K562 (cell line): ENCODE results near the gene NUDT21. TPM values are rescaled to one million over a fixed set of nuclear protein-coding genes. Genes with fewer than 3 reads are reported as not detected.

Experiments
- CCNT2 ChIP-seq: IDR thresholded peaks from 2 replicates; pipeline ENCODE4 v1.6.1; 2011; ENCODE audit warnings: borderline replicate concordance, low read depth, mild to moderate bottlenecking, moderate library complexity, mixed read lengths, low read length; ENCODE audit not compliant: insufficient read length; ENCODE audit errors: extremely low read depth
- CEBPZ ChIP-seq: fragments of 150-350 bp; IDR thresholded peaks from 2 replicates; pipeline ENCODE4 v1.6.1; 2014; ENCODE audit warnings: low read depth, mild to moderate bottlenecking, low read length, borderline replicate concordance
- FOXP4 ChIP-seq: sonication (generic); formaldehyde crosslinking; IDR thresholded peaks from 2 replicates; pipeline ENCODE4 v1.8.0; 2022; ENCODE audit warnings: mild to moderate bottlenecking, missing genetic modification reagents, borderline replicate concordance
- MBD2 ChIP-seq: sonication (generic); IDR thresholded peaks from 2 replicates; pipeline ENCODE4 v1.6.1; 2016; ENCODE audit warnings: low read depth, borderline replicate concordance
- MCM2 ChIP-seq: fragments of 450-650 bp; IDR thresholded peaks from 2 replicates; pipeline ENCODE4 v1.6.1; 2017; ENCODE audit warnings: low read depth, mild to moderate bottlenecking
- NFE2 ChIP-seq: IDR thresholded peaks from 2 replicates; pipeline ENCODE4 v1.6.1; 2014; ENCODE audit warnings: antibody characterized with exemption, low read depth
- RERE ChIP-seq: sonication (generic); formaldehyde crosslinking; IDR thresholded peaks from 2 replicates; pipeline ENCODE4 v1.8.0; 2023; ENCODE audit warnings: missing genetic modification reagents, mild to moderate bottlenecking, borderline replicate concordance
- SUPT5H ChIP-seq: fragments of 450-650 bp; IDR thresholded peaks from 2 replicates; pipeline ENCODE4 v1.6.1; 2016
- ZNF175 ChIP-seq: fragments of 200-800 bp; sonication (Bioruptor generic); IDR thresholded peaks from 2 replicates; pipeline ENCODE4 v1.6.1; 2016; ENCODE audit warnings: low read depth, mild to moderate bottlenecking, missing genetic modification characterization, missing compliant biosample characterization
- ZNF644 ChIP-seq: fragments of 200-800 bp; sonication (Bioruptor generic); IDR thresholded peaks from 2 replicates; pipeline ENCODE4 v1.6.1; 2016; ENCODE audit warnings: low read depth, missing genetic modification characterization, missing compliant biosample characterization
- ZNF778 ChIP-seq: fragments of 450-650 bp; formaldehyde crosslinking; IDR thresholded peaks from 2 replicates; pipeline ENCODE4 v1.4.0; 2020; ENCODE audit warnings: mild to moderate bottlenecking, moderate library complexity
- polyA plus RNA-seq, 8 experiments: library from polyadenylated mRNA; depleted of rRNA in 4 of 8; stranded (reverse) in 5 of 8; unstranded in 3 of 8; fragments of >200 nt; fragmentation: Nextera tagmentation in 2 of 8; fragmentation: Illumina TruSeq in 1 of 8; extraction: Ambion mirVana in 2 of 8; extraction: Trizol in 1 of 8; gene quantifications; 2 replicates each; pipeline versions ENCODE4 v1.2.1 to v1.2.3, GENCODE V29; 2011 to 2014; ENCODE audit warnings: inconsistent platforms in 1 of 8, missing spikeins in 1 of 8
- total RNA-seq, 7 experiments: library from RNA; depleted of rRNA in 6 of 7; stranded (reverse); fragments of >200 nt in 6 of 7; fragmentation: Illumina TruSeq in 2 of 7; extraction: Trizol in 2 of 7; gene quantifications; 2 replicates each; pipeline versions ENCODE4 v1.2.1 to v1.2.3, GENCODE V29; 2011 to 2021; ENCODE audit warnings: low replicate concordance in 1 of 7

NUDT21 gene
- total and polyA plus RNA-seq, 9 of the 15 experiments (the other 6 are each of a cell fraction or from before 2014, with no cell fraction given), result 62.4 to 218 (median 121) TPM

GRCh38 chr16:56462064-56462796, 11.1 kb upstream of the NUDT21 start (continued):
- TF ChIP-seq MBD2 (peak; percentile 50; the same call in 1 of the 2 replicates), RERE (CRISPR knock-in tag) (no peak), ZNF778 (CRISPR knock-in tag) (no peak), CCNT2 (peak; percentile 92), ZNF644 (tag) (no peak; the same call in 1 of the 2 replicates), ZNF175 (CRISPR knock-in tag) (no peak), SUPT5H (no peak), FOXP4 (no peak), CEBPZ (no peak), MCM2 (no peak), NFE2 (peak; percentile 27)
